ENCODE data around the gene LPO.

LPO gene

DNA sequence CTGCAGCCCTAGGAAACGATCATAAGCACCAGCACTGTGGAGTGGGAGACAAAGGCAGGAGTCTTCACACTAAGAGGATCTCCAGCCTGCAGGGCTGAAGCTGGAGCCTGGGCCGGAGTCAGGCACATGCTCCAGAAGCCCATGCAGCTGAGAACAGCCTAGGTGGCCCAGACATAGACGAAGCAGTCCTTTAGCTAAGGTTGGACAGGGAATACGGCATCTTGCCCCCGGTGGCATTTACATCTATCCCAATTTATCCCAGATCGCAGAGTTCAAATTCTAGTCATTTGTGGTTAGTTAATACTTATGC lies 76.3 kb downstream of the LPO start:
- DNase-seq (ENCODE audit: low read depth, low spot score), result no peak

DNA sequence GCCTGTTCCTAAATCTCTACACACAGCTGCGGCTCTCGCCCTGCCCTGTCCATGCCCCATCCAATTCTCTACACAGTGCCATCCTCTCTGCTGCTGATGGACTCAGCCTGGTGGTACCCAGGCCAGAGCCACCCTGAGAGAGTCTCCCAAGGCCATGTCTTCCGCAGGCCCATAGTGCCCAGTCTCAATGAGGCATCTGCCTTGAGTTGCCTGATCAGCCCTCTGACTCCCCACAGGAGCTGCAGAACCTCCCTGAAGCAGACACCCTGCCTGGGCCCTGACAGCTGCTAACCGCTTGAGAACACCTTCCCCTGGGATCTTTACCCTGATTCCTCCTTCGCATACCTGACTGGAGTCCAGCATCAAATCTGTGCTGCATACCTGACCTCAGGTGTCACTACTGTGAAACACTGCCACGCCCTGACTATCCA lies 76.9 kb downstream of the LPO start:
- Histone ChIP-seq H3K4me3 (no peak overlapping the region), H3K9ac (ENCODE audit: insufficient read length) (no peak overlapping the region), H3K36me3 (ENCODE audit: insufficient read depth, low read length) (no peaks in the 10 kb centered on the region), H3K27ac (no peak overlapping the region), H3K9me3 (ENCODE audit: low read depth, low read length) (no peaks in the 10 kb centered on the region)
- DNase-seq (ENCODE audit: low read depth, low spot score), result no peak
- TF ChIP-seq FOXP2 (optimal IDR thresholded peaks at IDR 0.05; ENCODE audit: control extremely low read depth, extremely low read length, insufficient read depth) (no peak), EZH2 (IDR thresholded peaks at IDR 0.05) (no peak), POLR2AphosphoS5 (IDR thresholded peaks at IDR 0.05; ENCODE audit: borderline replicate concordance, low read depth, low read length) (no peak)

More for the DNA sequence above, 76.3 kb downstream of the LPO start:
- Histone ChIP-seq H3K27ac (no peak overlapping the region), H3K9me3 (ENCODE audit: low read depth, low read length) (no peaks in the 10 kb centered on the region), H3K9ac (ENCODE audit: insufficient read length) (no peak overlapping the region), H3K36me3 (ENCODE audit: insufficient read depth, low read length) (no peaks in the 10 kb centered on the region), H3K4me3 (no peak overlapping the region)
- TF ChIP-seq POLR2AphosphoS5 (IDR thresholded peaks at IDR 0.05; ENCODE audit: borderline replicate concordance, low read depth, low read length), result no peak
- TF ChIP-seq FOXP2 (optimal IDR thresholded peaks at IDR 0.05; ENCODE audit: control extremely low read depth, extremely low read length, insufficient read depth), result no peak
- TF ChIP-seq EZH2 (IDR thresholded peaks at IDR 0.05), result no peak

DNA sequence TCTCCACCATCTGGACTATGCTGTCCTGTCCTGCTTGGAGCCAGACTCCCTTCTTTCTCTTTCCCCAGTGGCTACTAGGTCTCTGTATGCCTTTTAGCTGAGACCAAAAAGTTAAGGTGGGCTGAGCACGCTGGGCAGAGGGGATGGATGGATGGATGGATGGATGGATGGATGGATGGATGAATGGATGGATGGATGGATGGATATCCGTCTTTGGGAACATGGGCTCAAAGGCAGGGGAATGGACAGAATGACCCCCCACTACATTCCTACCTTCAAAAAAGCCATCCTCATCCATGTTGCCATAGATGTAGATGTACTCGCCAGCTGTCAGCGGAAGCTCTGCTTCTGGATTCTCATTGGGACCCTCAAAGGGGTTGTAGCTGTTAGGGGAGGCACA lies 77.4 kb downstream of the LPO start:
- no peak for TF ChIP-seq EZH2 (IDR thresholded peaks at IDR 0.05)
- no peak for TF ChIP-seq POLR2AphosphoS5 (IDR thresholded peaks at IDR 0.05; ENCODE audit: borderline replicate concordance, low read depth, low read length)
- TF ChIP-seq FOXP2 (optimal IDR thresholded peaks at IDR 0.05; ENCODE audit: control extremely low read depth, extremely low read length, insufficient read depth), result no peak
- H3K9me3 ChIP-seq (ENCODE audit: low read depth, low read length), result no peaks in the 10 kb centered on the region
- no peak overlapping the region for H3K27ac ChIP-seq
- no peak overlapping the region for H3K9ac ChIP-seq (ENCODE audit: insufficient read length)
- H3K4me3 ChIP-seq, result no peak overlapping the region
- DNase-seq (ENCODE audit: low read depth, low spot score), result no peak
- no peaks in the 10 kb centered on the region for H3K36me3 ChIP-seq (ENCODE audit: insufficient read depth, low read length)

DNA sequence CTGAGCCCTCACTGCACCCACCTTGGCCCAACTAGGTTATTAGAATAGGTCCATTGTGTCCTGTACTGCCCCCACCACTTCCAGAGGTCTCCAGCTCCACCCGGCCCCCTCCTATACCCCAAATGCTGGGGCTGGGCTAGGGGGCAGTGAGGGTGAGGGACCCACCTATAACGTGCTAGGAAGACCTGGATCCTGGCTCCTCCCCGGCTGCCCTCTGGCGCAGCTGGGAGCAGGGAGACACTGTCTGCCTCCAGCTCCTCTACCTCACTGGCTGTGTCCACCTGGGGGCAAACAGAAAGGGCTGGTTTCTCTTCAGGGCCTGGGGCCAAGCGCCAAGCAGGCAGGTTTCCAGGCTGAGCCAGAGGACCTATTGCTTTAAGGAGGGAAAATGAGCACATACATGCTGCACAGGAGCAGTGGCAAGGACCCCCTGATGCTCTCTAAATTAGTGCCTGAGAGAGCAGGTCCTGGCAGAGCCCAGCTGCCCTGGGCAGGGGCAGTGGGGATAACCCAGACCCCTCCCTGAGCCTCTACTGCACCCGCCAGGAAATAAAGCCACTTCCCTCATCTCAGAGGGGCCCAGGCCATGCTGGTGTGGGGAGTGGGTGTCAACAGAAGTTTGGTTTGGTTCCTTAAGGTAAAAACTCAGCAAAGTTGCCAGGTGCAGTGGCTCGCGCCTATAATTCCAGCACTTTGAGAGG lies 78.0 kb downstream of the LPO start:
- Histone ChIP-seq H3K9me3 (ENCODE audit: low read depth, low read length) (no peaks in the 10 kb centered on the region), H3K4me3 (no peak overlapping the region), H3K36me3 (ENCODE audit: insufficient read depth, low read length) (no peaks in the 10 kb centered on the region), H3K9ac (ENCODE audit: insufficient read length) (no peak overlapping the region), H3K27ac (no peak overlapping the region)
- no peak for DNase-seq (ENCODE audit: low read depth, low spot score)
- TF ChIP-seq POLR2AphosphoS5 (IDR thresholded peaks at IDR 0.05; ENCODE audit: borderline replicate concordance, low read depth, low read length), result no peak

DNA sequence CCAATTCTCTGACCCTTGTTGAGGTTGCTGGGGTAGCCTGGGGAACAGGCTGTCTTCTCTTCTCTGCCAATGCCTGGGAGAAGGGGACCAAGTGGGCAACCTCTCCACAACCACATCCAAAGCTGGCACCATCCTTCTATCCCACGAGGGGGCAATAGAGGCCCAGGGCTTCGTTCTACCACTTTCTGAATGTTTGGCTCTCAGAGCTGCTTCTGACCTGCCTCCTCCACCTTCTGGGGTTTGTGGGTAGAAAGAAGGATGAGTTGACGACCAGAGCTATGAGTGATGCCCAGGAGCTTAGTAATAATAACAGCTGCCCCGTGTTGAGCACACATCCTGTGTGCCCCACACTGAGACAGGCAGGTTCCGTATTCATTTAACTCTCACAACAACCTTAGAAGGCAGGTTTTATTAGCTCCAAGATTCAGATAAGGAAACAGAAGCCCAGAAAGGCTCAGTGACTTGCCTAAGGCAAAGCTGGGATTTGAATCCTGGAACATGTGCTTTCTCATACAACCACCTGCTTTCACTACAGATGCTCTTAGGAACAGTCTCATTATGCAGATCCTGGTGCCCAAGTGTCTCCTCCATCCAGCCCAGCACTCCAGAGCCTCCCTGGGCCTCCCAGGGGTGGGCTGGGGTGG lies 79.2 kb downstream of the LPO start:
- Histone ChIP-seq H3K4me3 (no peak overlapping the region), H3K36me3 (ENCODE audit: insufficient read depth, low read length) (no peaks in the 10 kb centered on the region), H3K9me3 (ENCODE audit: low read depth, low read length) (no peaks in the 10 kb centered on the region), H3K27ac (no peak overlapping the region), H3K9ac (ENCODE audit: insufficient read length) (no peak overlapping the region)
- no peak for DNase-seq (ENCODE audit: low read depth, low spot score)
- no peak for TF ChIP-seq POLR2AphosphoS5 (IDR thresholded peaks at IDR 0.05; ENCODE audit: borderline replicate concordance, low read depth, low read length)
- TF ChIP-seq EZH2 (IDR thresholded peaks at IDR 0.05), result no peak
- TF ChIP-seq FOXP2 (optimal IDR thresholded peaks at IDR 0.05; ENCODE audit: control extremely low read depth, extremely low read length, insufficient read depth), result no peak

DNA sequence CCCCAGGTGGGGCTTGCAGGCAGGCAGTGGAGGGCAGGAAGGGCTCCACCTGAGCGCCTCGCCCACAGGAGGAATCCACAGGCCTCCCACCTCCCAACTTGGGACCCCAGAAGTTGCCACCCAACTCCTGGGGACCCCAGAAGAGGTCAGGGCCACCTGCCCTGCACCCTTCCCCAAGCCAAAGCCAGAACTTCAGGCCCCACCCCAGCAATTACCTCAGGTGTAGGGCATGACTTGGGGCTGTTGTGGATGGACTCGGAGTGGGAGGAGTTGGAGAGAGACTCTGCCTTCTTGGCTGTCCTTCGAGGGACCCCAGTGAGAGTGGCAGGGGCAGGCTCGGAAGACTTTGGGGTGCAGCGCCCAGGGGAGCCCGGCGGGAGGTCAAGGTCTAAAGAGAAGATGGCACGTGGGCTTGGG lies 79.7 kb downstream of the LPO start:
- no peak overlapping the region for H3K27ac ChIP-seq
- TF ChIP-seq EZH2 (IDR thresholded peaks at IDR 0.05), result no peak
- no peak for TF ChIP-seq FOXP2 (optimal IDR thresholded peaks at IDR 0.05; ENCODE audit: control extremely low read depth, extremely low read length, insufficient read depth)
- TF ChIP-seq POLR2AphosphoS5 (IDR thresholded peaks at IDR 0.05; ENCODE audit: borderline replicate concordance, low read depth, low read length), result no peak
- no peaks in the 10 kb centered on the region for H3K36me3 ChIP-seq (ENCODE audit: insufficient read depth, low read length)
- no peak overlapping the region for H3K9ac ChIP-seq (ENCODE audit: insufficient read length)
- no peak overlapping the region for H3K4me3 ChIP-seq
- DNase-seq (ENCODE audit: low read depth, low spot score), result no peak
- H3K9me3 ChIP-seq (ENCODE audit: low read depth, low read length), result no peaks in the 10 kb centered on the region

Measured in SK-N-MC (cell line).